GM18907 (cell line): ENCODE data around the gene MBNL1.
A peak's percentile ranks its signal among the peaks of the same experiment; 100 is the strongest.
"Not testable (repeated sequence)": the region's sequence is repeated elsewhere in the genome, so short reads cannot be mapped to it uniquely, and the experiment has no call there.

ENCODE experiments used
- ATAC-seq: cut with Tn5 transposase; IDR thresholded peaks from one replicate; pipeline ENCODE4 v1.9.1; 2021; ENCODE audit warnings: mild to moderate bottlenecking, moderate library complexity; ENCODE audit not compliant: unreplicated experiment

The MBNL1 gene

DNA sequence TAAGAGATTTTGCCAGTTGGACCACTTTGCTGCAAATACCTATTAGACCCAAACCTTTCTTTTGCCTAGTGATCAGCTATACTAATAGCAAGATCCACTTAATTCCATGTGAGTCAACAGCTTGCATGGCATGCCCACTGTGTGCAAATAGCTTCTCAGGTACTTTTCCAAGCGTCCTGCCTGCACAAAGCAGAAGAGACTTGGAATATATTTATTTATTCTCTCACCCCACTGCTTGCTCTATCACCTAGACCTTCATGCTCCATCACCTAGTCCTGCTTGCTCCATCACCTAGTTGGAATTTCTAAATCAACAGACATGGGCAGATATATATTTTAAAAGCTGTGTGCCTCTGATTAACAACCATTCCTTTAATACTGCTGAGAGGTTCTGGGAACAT lies 47.6 kb downstream of the MBNL1 start:
- no peak for ATAC-seq

DNA sequence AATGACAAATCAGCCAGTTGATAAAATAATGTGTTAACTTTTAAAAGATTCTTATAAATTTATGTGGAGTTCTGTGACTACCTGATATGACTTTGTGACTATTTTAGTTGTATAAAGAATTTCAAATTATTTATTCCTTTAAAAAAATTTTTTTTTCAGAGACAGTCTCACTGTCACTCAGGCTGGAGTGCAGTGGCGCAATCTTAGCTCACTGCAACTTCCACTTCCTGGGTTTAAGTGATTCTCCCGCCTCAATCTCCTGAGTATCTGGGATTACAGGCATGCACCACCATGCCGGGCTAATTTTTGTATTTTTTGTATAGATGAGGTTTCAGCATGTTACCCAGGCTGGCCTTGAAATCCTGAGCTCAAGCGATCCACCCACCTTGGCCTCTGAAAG lies 48.5 kb downstream of the MBNL1 start:
- no peak for ATAC-seq

DNA sequence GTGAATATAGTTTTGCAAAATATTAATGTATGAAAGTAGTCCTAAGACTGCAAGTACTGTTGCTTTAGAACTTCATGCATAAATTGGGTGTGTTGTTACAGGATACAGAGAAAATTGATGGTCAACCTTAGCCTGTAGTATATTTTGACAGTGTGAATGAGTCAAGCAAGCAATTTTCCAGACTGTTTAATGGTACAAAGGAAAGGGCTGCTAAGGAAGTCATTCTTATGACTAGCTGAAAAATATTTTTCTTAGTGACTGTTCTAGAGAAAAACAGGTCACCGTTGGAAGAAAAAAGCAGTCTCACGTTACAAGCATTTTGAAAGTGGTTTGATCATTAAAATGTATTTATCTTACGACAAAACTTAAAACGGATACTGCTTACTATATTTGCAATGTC lies 49.2 kb downstream of the MBNL1 start:
- no peak for ATAC-seq

DNA sequence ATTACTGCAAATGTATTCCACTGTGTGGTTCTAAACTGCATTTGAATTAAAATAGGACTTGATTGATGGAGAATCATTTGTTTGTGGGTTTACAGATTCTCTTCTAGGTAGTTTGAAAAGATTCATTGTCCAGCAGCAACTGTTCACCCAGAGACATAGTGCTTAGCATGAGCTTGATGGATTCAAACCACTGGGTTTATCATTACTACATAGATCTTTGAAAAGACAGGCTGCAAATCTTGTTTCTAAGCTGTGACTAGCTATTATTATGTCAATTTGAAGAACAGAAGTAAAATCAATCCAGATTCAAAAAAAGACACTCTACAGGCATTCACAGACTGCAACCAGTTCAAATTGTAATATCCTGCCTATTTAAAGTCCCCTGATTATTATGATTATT lies 49.8 kb downstream of the MBNL1 start:
- no peak for ATAC-seq

DNA sequence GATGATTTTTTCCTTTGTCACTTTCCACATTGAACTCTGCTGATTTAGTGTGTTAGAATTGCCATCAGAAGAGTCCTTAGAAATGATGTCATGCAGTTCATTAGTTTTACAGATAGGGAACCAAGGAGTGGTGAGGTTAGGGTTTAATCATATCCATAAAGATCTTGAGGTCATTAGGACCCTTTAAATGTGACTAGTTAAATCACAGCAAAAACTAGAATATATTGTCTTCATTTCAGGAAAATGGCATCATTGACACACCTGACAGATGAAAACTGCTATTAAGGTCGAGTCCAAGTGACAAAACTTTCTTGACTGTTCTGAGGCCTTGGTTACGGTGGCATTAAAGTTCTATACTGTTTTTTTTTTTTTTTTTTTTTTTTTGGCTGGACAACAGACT lies 50.5 kb downstream of the MBNL1 start:
- no peak for ATAC-seq

DNA sequence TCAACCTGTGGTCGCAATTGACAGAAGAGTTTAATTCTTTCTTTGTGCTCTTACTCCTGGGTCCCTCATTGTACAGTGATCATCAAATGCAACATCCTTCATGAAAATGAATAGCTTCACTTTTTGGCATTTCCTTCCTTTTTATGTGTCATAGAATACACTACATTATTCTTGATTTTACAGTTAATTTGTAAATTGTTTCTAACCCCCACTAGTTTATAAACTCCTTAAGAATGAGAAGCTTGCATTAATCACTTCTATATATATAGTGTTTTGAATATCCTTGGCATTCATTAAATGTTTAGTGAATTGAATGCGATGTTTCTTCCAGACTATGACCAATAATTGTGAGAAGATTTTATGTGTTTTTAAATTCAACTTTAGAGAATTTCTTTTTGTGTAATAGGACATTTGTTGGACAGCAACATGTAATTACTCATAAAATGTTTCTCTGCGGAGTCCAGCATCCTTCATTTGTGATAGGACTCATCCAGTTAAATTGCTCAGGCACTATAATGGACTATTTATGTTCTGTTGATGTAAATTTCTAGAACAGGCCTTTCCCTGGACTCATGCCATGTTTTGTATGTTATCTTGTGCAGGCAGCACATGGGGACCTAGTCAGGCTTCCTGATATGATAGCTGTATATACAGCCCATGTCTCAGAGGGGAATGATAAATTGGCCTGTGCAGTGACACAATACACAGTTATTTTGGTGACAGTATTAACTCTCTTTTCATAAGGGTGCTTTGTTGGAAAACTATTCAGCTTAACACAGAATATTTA lies 51.3 kb downstream of the MBNL1 start:
- no peak for ATAC-seq

DNA sequence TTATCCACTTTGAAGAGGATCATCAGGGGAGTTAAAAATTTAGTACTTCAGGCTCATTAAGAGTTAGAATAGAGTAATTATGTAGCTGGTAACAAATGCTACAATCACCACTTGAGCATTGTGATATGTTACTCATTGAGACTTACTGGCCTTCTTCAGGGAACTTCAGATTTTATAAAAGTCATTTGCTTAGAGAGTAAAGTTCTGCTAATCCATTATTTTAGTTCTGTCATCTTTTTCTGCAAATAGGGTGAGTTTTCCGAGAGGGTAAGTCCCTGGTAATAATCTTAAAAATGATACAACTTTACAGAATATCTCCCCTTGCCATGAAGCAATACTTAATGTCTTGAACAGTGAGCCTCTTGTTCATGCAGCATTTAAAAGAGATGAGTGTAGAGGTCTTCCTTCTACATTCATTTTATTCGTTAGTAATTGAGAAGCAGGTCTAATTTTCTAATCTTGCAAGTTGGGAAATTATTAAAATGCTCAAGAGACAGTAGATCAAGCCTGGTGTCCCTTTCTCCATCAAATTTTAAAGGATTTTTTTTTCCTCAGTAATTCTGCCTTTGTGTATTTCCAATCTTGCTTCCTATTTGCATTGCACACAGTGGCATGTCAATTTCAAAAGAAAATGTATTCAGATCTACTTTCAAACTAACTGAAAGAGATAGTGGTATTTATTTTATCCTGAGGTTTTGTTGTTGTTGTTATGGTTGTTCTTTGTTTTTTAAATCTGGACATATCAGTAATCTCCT lies 52.6 kb downstream of the MBNL1 start:
- ATAC-seq, result no peak

DNA sequence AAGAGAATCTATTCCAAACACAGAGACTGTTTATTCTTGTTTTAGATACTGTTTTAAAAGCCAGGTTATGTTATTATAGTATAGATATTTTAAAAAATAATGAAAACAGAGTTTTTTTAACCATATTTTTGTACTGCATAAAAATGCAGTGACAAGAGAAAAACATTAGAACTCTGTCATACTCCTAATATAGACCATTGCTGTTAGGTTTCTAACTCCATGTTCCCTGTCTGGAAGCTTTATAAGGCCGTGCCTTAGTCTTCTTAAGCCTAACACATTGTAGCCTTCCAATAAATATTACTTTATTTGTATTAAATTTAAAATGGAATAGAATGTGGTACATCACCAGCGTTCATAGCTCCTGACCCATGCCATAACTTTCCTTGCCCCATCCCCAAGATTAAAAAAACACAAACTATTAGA lies 53.2 kb downstream of the MBNL1 start:
- ATAC-seq, result no peak

DNA sequence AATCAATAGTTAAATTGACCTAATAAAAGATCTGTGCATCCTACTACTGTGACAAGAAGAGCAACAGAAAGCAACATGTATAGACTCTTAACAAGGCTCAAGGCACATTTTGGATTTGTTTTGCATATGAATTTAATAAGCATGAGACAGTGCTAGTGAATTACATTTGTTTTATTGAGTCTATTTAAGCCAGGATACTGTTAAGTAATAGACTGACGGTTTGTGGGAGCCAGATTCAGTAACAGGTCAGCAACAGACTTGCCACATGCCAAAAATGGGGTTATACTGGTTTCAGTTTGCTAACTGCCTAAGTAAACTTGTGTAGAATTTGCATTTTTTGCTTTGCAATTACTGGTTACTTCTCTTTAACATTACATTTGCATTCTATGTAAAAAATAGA lies 54.0 kb downstream of the MBNL1 start:
- ATAC-seq, result peak; percentile 67

DNA sequence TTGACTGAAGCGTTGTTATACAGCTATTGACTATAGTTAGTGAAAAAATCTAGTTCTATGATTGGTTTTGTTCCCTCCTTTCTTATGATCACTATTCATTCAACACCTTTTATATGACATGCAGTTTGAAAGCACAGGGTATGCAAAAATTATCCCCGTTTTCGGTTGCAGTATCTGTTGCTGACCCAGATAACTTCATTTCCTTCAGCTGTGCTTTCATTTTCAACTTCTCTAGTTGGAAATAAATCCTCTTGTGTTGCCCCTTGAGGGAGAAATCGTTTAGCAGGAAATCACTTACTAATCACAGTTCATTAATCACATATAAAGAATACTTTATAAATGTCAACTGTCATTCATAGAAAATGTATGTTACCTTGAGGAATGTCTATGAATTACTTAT lies 55.1 kb downstream of the MBNL1 start:
- peak; percentile 81 for ATAC-seq

DNA sequence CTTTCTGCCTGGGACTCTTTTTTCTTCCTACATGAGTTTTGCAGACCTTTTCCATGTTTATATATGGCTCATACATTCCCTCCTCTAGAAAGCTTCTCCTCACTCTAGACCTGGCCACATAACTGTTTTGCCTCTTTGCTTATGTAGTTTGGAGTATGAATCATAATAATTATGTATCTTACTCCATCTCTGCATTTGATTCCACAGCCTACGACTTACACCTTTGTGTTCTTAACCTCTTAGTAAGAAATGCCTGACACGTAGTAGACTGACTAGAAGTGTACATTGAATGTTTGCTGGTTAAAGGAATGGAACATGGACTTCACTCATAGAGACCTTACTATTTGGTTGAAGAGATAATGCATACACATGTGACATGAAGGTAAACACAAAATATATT lies 56.4 kb downstream of the MBNL1 start:
- ATAC-seq, result no peak

DNA sequence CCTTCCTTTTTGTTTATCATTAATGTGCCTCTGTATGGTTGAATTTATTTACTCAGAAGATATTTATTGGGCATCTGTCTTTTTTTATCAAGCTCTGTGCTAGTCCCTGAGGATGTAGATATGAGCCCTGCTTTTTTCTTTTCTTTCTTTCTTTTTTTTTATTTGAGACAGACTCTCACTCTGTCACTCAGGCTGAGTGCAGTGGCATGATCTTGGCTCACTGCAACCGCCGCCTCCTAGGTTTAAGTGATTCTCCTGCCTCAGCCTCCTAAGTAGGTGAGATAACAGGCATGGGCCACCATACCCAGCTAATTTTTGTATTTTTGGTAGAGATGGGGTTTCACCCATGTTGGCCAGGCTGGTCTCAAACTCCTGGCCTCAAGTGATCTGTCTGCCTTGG lies 58.5 kb downstream of the MBNL1 start:
- ATAC-seq, result no peak

DNA sequence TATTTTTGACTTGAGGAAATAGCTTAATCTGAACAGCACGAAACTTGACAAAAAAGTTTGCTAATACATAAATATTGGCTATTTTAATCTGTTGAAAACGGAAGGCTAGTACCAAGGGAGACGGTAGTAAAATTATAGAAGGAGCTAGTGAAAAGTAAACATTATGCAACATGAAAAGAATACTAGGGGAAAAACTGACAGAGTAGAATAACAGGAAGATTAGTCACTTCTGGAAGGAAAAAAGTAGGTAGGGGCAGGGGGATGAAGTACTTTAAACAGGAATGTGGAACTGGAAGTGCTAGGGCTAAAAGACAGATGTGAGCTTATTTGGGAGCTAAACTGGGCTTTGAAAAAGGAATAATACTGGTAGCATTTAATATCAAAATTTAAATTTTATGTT lies 60.1 kb downstream of the MBNL1 start:
- no peak for ATAC-seq

DNA sequence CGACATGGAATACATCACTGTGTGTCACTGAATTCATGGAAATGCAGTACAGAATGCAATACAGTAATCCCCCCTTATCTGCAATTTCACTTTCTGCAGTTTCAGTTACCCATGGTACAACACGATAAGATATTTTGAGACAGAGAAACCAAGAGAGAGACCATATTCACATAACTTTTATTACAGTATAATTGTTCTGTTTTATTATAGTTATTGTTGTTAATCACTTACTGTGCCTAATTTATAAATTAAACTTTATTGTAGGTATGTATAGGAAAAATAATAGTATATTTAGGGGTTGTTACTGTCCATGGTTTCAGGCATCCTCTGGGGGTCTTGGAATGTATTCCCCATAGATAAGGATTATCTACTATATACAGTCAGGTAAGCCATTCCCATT lies 61.8 kb downstream of the MBNL1 start:
- no peak for ATAC-seq

DNA sequence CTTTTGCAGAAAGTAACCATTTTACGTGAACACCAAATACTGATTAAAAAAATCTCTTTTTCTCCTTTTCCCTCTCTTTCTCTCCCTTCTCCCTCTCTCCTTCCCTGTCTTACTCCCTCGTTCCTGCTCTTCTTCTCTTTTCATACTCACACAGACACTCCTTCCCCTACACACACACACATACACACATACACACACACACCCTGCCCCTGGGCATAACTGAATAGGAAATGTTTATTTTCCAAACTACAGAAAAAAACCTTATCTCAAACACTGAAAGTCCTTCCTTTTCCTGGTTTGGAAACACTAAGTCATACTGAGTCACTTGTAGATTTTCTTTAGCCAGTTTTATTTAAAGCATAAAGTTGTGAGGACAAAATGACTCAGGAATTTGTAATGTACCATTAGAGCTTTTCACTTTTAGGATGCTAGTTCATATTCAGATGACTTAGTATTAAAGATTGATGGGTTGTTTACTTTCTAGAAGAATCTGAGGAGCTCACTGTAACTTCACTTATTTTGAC lies 62.4 kb downstream of the MBNL1 start:
- no peak for ATAC-seq

DNA sequence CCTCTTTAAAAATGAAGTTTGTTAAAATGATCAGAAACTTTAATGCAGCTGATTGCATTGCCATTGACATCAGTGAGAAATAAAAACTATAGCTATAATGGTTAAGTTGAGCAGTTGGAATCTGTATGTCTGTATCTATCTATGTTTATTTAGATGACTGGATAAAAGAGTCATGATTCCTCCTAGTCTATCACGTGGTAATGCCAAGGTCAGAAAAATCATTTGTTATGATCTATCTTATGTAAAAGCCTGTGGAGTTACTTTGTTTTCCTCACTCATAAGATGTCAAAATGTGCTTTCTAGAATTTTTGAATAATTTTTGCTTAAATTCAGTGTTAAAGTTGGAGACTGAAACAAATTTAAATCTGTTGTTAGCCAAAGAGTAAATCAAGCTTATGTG lies 63.3 kb downstream of the MBNL1 start:
- no peak for ATAC-seq

DNA sequence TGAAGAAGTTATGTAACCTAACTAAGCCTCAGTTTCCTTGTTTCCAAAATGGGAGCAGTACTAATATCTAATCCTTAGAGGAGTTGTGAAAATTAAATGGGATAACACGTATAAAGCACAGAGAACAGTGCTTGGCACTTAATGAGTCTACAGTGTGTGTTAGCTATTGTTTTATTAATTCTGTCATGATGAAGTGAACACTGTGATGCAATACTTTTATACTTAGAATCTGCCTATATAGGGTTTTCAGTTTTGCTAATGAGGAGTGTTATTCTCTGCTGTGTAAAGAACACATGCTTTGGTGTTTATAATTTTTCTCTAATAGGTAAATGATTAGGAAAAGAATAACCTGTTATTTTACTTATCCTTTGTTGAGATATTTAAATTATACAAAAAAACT lies 65.2 kb downstream of the MBNL1 start:
- no peak for ATAC-seq

DNA sequence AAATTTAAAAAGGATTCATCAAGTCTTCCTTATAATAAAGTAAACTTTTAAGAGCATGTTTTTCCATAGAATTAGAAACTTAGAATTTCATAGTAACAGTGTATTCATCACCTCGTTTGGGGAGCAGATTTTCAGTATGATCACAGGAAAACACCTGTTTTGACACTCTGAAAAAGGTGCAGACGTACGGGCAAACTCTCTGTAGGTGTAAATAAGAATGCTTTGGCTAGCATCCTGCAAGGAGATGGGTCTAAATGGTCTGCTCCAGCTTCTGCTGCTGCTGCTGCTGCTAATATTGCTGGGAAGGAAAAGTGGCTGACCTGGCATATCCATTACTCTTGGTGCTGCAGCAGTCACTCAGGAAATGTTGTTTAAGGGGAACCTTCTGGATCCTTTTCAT lies 66.0 kb downstream of the MBNL1 start:
- no peak for ATAC-seq

DNA sequence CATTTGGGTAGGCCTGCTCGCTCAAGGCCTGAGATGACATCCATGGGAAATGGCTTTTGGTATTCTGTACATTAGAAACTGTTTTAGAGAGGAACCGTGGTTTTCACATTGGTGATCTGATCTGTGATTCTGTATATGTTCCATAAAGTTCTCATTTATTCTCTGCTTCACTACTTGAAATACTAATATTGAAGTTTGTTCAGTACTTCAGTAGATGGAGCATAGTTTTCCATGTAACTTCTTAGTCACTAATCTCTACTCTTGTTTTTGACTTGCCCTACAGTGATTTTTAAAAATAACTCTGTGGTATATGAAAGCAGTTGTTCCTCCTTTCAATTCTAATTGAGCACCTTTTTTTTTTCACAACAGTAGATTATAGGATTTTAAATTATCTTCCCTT lies 66.5 kb downstream of the MBNL1 start:
- ATAC-seq, result no peak

DNA sequence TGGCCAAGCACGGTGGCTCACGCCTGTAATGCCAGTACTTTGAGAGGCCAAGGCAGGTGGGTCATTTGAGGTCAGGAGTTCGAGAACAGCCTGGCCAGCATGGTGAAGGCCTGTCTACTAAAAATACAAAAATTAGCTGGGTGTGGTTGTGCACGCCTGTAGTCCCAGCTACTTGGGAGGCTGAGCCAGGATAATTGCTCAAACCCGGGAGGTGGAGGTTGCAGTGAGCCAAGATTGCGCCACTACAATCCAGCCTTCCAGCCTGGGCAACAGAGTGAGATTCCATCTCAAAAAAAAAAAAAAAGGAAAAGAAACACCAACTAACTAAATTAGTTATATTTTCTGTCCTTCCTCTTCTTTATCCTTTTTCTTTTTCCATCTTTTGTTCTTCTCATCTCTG lies 68.6 kb downstream of the MBNL1 start:
- ATAC-seq, result not testable (repeated sequence)

DNA sequence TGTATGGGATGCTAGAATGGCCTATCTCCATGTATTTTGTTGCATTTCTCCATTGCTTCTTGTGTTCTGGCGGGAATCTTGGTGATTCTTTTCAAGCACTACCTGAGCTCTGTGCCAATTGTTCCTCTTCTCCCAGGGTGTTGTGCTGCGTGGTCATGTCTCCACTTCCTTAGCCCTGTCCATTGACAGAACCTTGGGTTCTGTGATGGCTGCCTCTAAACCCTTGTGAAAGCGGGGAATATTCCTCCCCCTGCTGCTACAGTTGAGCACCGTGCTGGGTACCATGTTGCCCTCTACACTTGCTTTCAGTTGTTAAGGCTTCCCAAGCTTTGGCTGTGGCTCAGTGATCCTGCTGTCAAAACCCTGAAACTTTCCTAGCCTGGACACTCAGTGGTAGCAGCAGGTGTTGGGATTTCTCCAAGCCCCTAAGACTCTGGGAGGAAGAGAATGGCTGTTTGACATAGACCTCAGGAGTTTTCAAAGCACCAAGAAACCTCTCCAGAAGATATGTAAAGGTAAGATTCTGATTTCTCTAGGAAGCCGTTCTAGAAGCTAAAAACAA lies 69.5 kb downstream of the MBNL1 start:
- no peak for ATAC-seq
